ENCODE data around the gene CATSPERB. TPM values are rescaled to one million over a fixed set of nuclear protein-coding genes. Genes with fewer than 3 reads are reported as not detected.

CATSPERB gene
- total and polyA plus RNA-seq, 9 of the 15 experiments (the other 6 are each of a cell fraction or from before 2014, with no cell fraction given) = 0.05 to 1.4 (median 0.89) TPM

- no peak overlapping the region for H3K27ac ChIP-seq (ENCODE audit: extremely low read depth, low read depth, low read length)
- no peaks in the 10 kb centered on the region for H3K9me3 ChIP-seq (replicated peaks; ENCODE audit: control insufficient read depth, insufficient read depth, low read depth, low read length)
- FAIRE-seq = no peak
- ATAC-seq = no peak
- no peaks in the 10 kb centered on the region for H3K9me1 ChIP-seq (ENCODE audit: control insufficient read depth, insufficient read depth, low read length)
- ChIA-PET CTCF (ENCODE audit: low intra/inter-chr PET ratio) (no interaction called here), POLR2A (interaction anchor here (0.6 kb wide), 1 partner anchor 562 kb away, joined by 3 read pairs; no protein-coding TSS in a partner anchor)
- H4K20me1 ChIP-seq (replicated peaks; ENCODE audit: control insufficient read depth, insufficient read depth, low read length) = no peaks in the 10 kb centered on the region
- no peaks in the 10 kb centered on the region for H3K36me3 ChIP-seq (ENCODE audit: control insufficient read depth, insufficient read depth, low read length)
- no peak overlapping the region for H3K4me2 ChIP-seq (ENCODE audit: insufficient read depth, low read length)
- intact Hi-C loops (cut with micrococcal nuclease) (no loop called here), in situ Hi-C loops (cut with MboI) (no loop called here)
- H3K79me2 ChIP-seq (ENCODE audit: control insufficient read depth, insufficient read depth, low read length) = no peaks in the 10 kb centered on the region
- H3K27me3 ChIP-seq (ENCODE audit: control insufficient read depth in 2 of 2, insufficient read depth in 2 of 2, low read length in 2 of 2) = no peaks in the 10 kb centered on the region
- 0% methylated on average over 1 of the region's 1 CpG for WGBS (ENCODE audit: insufficient coverage, low coverage, missing lambda C conversion rate)
- no peak for DNase-seq (ENCODE audit: extremely low read depth in 1 of 4, low spot score in 3 of 4)
- H3K4me1 ChIP-seq (replicated peaks in 1 of 2; ENCODE audit: control insufficient read depth in 2 of 2, insufficient read depth in 2 of 2, low read length in 2 of 2) = no peaks in the 10 kb centered on the region; a peak in 1 of 5 replicates
- no TSS peak for BruUV-seq (replicated peaks)
- no peak overlapping the region for H3K4me3 ChIP-seq
- no peak overlapping the region for H2AFZ ChIP-seq (ENCODE audit: low read depth, low read length)
- no peak overlapping the region for H3K9ac ChIP-seq (ENCODE audit: insufficient read depth in 1 of 2, low read depth in 2 of 2, low read length in 2 of 2)
- TF ChIP-seq ZNF592 (IDR thresholded peaks at IDR 0.05) = no peak
- peak; percentile 82 for TF ChIP-seq ZNF707 (CRISPR knock-in tag; conservative IDR thresholded peaks at IDR 0.05)
- TF ChIP-seq CEBPB (tag; IDR thresholded peaks at IDR 0.05) = no peak
Measured at GRCh38 chr14:91754819-91755218, 22.9 kb upstream of the CATSPERB start.
